ENCODE measurements around the gene MC5R.

The MC5R gene

DNA sequence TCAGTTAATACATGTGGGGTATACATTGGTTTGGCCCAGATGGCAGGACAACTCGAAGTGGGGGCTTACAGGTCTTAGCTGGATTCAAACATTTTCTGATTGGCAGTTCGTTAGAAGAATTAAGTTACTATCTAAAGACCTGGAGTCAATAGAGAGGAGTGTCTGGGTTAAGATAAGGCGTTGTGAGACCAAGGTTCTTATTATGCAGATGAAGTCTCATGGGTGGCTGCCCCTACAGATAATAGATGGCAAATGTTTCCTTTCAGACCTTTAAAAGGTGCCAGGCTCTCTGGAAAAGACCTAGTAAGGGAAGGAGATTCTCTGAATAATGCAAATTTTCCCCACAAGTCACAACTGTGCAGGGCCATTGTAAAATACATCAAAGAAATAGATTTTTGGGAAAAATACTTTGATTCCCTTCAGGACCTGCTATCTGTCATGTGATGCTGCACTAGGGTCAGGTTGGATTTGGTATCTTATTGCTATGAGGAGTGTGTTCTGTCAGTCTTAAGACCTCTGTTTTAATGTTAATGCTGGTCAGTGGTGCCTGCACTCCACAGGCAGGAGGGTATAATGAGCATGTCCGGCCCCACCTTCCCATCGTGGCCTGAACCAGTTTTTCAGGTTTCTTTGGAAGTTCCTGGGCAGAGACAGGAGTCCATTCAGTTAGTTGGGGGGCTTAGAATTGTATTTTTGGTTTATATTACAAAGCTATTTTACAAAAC, 14.3 kb upstream of the MC5R start:
- ChIA-PET CTCF (interaction anchor here (1.1 to 1.5 kb wide), 2 partner anchors 26 to 278 kb away, joined by 3 to 7 read pairs; no protein-coding TSS in a partner anchor), POLR2A (no interaction called here)
- TF ChIP-seq, protein P1, sequence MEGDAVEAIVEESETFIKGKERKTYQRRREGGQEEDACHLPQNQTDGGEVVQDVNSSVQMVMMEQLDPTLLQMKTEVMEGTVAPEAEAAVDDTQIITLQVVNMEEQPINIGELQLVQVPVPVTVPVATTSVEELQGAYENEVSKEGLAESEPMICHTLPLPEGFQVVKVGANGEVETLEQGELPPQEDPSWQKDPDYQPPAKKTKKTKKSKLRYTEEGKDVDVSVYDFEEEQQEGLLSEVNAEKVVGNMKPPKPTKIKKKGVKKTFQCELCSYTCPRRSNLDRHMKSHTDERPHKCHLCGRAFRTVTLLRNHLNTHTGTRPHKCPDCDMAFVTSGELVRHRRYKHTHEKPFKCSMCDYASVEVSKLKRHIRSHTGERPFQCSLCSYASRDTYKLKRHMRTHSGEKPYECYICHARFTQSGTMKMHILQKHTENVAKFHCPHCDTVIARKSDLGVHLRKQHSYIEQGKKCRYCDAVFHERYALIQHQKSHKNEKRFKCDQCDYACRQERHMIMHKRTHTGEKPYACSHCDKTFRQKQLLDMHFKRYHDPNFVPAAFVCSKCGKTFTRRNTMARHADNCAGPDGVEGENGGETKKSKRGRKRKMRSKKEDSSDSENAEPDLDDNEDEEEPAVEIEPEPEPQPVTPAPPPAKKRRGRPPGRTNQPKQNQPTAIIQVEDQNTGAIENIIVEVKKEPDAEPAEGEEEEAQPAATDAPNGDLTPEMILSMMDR (IDR thresholded peaks at IDR 0.05; ENCODE audit: insufficient read depth, low read length, missing control alignments): no peak
- no peak for DNase-seq (ENCODE audit: low read depth, low spot score)
- H3K4me3 ChIP-seq (ENCODE audit: low read depth, low read length): no peak overlapping the region

DNA sequence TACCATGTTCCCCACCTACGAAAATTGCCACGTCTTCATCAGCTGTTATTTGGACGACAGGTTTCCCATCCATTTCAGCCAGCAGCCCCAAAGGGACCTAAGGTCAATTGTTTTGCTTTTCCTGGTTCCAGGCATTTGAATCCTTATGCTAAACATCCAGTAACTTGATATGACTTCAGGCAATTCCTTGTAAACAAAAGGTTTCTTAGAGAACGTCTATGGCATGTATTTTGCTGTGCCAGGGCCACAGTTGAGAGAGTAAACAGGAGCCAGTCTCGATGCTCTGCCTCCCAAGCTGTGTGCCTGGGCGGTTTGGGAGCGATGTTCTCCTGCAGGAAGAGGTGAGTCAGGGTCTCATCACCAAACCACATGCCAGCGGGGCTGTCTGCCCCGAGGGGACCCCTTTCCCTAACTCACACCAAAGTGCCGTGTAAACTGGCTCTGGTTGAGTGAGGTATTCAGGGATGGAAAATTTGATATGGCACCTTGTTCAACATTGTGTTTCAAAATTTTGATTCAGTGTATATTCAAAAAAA, 12.9 kb upstream of the MC5R start:
- ChIA-PET POLR2A (no interaction called here), CTCF (interaction anchor here (1.5 kb wide), 1 partner anchor 276 kb away, joined by 7 read pairs; no protein-coding TSS in a partner anchor)
- no peak for DNase-seq (ENCODE audit: low read depth, low spot score)
- TF ChIP-seq, protein P1 (IDR thresholded peaks at IDR 0.05; ENCODE audit: insufficient read depth, low read length, missing control alignments): no peak
- H3K4me3 ChIP-seq (ENCODE audit: low read depth, low read length): no peak overlapping the region

DNA sequence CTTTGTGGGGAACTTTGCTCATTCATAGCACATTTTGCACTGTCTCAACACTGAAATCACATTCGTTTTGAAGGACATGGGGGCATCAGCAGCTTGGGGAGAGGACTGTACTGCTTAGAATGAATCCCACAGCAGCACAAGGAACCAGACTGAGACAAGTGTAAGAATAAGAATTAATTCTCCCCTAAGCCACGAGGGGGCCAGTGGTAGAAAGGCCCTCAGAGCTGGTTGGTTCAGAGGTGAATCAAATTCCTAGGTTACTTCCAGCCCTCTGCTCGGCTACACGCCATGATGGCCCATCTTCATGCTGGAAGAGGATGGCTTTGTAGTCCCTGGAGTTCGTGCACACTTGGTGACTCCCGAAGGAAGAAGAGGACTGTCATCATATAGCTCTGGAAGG, 12.0 kb upstream of the MC5R start:
- no peak overlapping the region for H3K4me3 ChIP-seq (ENCODE audit: low read depth, low read length)
- ChIA-PET POLR2A (interaction anchor here (0.6 kb wide), 1 partner anchor 12 kb away, joined by 3 read pairs; the partner anchor contains the start of gene MC5R), CTCF (interaction anchor here (0.8 to 3.7 kb wide), 10 partner anchors 9 to 275 kb away, joined by 3 to 58 read pairs (median 10); partner anchors contain the start of gene MC5R)
- TF ChIP-seq, protein P1 (IDR thresholded peaks at IDR 0.05; ENCODE audit: insufficient read depth, low read length, missing control alignments): no peak
- DNase-seq (ENCODE audit: low read depth, low spot score): no peak

DNA sequence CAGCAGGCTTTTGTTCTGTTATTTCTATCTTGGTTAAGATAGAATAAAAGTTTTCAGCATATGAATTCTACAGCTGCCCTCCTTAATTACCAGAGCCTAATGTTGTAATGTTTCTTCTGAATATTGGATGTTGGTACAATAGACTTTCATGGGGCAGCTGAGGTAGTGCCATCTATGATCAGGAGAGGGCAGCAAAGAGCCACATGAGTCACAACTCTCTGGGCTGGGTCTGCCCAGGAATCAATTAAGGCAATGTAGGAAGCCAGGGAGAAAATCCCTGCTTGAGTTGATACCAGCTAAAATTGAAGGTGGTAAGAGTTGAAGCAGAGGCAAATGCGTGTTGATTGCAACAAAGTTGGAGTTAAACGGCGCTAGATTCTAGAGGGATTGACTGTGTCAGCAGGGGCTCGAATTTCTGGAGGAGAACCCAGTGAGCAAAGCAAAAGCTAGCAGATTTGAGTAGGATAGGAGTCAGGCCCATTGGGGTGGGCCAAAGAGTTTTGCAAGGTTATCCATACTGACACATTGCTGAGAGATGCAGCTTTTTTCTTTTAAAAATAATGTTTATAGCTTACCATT, 10.6 kb upstream of the MC5R start:
- DNase-seq (ENCODE audit: low read depth, low spot score): no peak
- H3K4me3 ChIP-seq (ENCODE audit: low read depth, low read length): no peak overlapping the region
- TF ChIP-seq, protein P1 (IDR thresholded peaks at IDR 0.05; ENCODE audit: insufficient read depth, low read length, missing control alignments): peak; percentile 82
- ChIA-PET CTCF (interaction anchor here (1.1 to 3.7 kb wide), 13 partner anchors 8 to 273 kb away, joined by 3 to 58 read pairs (median 6); partner anchors contain the start of gene MC5R), POLR2A (no interaction called here)

DNA sequence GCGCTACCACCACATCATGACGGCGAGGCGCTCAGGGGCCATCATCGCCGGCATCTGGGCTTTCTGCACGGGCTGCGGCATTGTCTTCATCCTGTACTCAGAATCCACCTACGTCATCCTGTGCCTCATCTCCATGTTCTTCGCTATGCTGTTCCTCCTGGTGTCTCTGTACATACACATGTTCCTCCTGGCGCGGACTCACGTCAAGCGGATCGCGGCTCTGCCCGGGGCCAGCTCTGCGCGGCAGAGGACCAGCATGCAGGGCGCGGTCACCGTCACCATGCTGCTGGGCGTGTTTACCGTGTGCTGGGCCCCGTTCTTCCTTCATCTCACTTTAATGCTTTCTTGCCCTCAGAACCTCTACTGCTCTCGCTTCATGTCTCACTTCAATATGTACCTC, 2.3 kb downstream of the MC5R start:
- DNase-seq (ENCODE audit: low read depth, low spot score): no peak
- ChIA-PET POLR2A (no interaction called here), CTCF (no interaction called here)
- TF ChIP-seq, protein P1 (IDR thresholded peaks at IDR 0.05; ENCODE audit: insufficient read depth, low read length, missing control alignments): no peak
- H3K4me3 ChIP-seq (ENCODE audit: low read depth, low read length): no peak overlapping the region
